Measurements from ENCODE around the gene TRMT6.

TRMT6 gene

GRCh38 chr20:5950271-5951031 lies at the start of gene TRMT6, which contains the start of gene MCM8:
Gene TRMT6, minus strand, starts transcription at chr20:5950533. Its CDS starts 128 bp downstream, at chr20:5950405.
Gene MCM8, plus strand, starts transcription at chr20:5950652. Its CDS starts 1,364 bp downstream, at chr20:5952016.
- DNase-seq (ENCODE audit: low read depth, low spot score), result peak; percentile 99

GRCh38 chr20:5999783-6000182 lies 49.5 kb upstream of the TRMT6 start:
- no peak for DNase-seq (ENCODE audit: low read depth, low spot score)

GRCh38 chr20:5996765-5997164 lies 46.4 kb upstream of the TRMT6 start:
- DNase-seq (ENCODE audit: low read depth, low spot score), result no peak

- no peak for DNase-seq (ENCODE audit: low read depth, low spot score)
Observed at GRCh38 chr20:5991623-5992441, 41.5 kb upstream of the TRMT6 start.

GRCh38 chr20:5990946-5991345 lies 40.6 kb upstream of the TRMT6 start:
- DNase-seq (ENCODE audit: low read depth, low spot score), result no peak

- DNase-seq (ENCODE audit: low read depth, low spot score), result no peak
Observed at GRCh38 chr20:5989539-5989938, 39.2 kb upstream of the TRMT6 start.

GRCh38 chr20:5987383-5987782 lies 37.0 kb upstream of the TRMT6 start:
- DNase-seq (ENCODE audit: low read depth, low spot score), result no peak

- no peak for DNase-seq (ENCODE audit: low read depth, low spot score)
Observed at GRCh38 chr20:5980720-5981538, 30.6 kb upstream of the TRMT6 start.

GRCh38 chr20:5979801-5980200 lies 29.5 kb upstream of the TRMT6 start:
- no peak for DNase-seq (ENCODE audit: low read depth, low spot score)

- no peak for DNase-seq (ENCODE audit: low read depth, low spot score)
Observed at GRCh38 chr20:5977975-5978374, 27.6 kb upstream of the TRMT6 start.

GRCh38 chr20:5977223-5977622 lies 26.9 kb upstream of the TRMT6 start:
- no peak for DNase-seq (ENCODE audit: low read depth, low spot score)

- no peak for DNase-seq (ENCODE audit: low read depth, low spot score)
Observed at GRCh38 chr20:5975778-5976177, 25.4 kb upstream of the TRMT6 start.

- no peak for DNase-seq (ENCODE audit: low read depth, low spot score)
Observed at GRCh38 chr20:5974531-5974930, 24.2 kb upstream of the TRMT6 start.

GRCh38 chr20:5973971-5974370 lies 23.6 kb upstream of the TRMT6 start:
- DNase-seq (ENCODE audit: low read depth, low spot score), result no peak

GRCh38 chr20:5973172-5973571 lies 22.8 kb upstream of the TRMT6 start:
- no peak for DNase-seq (ENCODE audit: low read depth, low spot score)

GRCh38 chr20:5971203-5971602 lies 20.9 kb upstream of the TRMT6 start:
- DNase-seq (ENCODE audit: low read depth, low spot score), result peak; percentile 47

GRCh38 chr20:5970381-5970780 lies 20.0 kb upstream of the TRMT6 start:
- no peak for DNase-seq (ENCODE audit: low read depth, low spot score)

GRCh38 chr20:5969940-5970339 lies 19.6 kb upstream of the TRMT6 start:
- DNase-seq (ENCODE audit: low read depth, low spot score), result no peak

- peak; percentile 71 for DNase-seq (ENCODE audit: low read depth, low spot score)
Observed at GRCh38 chr20:5969348-5969935, 19.1 kb upstream of the TRMT6 start.

- no peak for DNase-seq (ENCODE audit: low read depth, low spot score)
Observed at GRCh38 chr20:5968462-5968861, 18.1 kb upstream of the TRMT6 start.

GRCh38 chr20:5967469-5967868 lies 17.1 kb upstream of the TRMT6 start:
- DNase-seq (ENCODE audit: low read depth, low spot score), result no peak

- no peak for DNase-seq (ENCODE audit: low read depth, low spot score)
Observed at GRCh38 chr20:5949943-5950270, 426 bp downstream of the TRMT6 start.

All from ELF-1 (cell line).